HEK293 (cell line): ENCODE measurements around the gene ZBTB20.

Experiments used
- CTCF ChIA-PET: fragments of 350-600 bp; formaldehyde crosslinking; extraction: SDS; loops from one replicate; lab custom pipeline; 2021; ENCODE audit warnings: antibody characterized with exemption; lab: Yijun Ruan, JAX
- POLR2A ChIA-PET: fragments of 300-600 bp; formaldehyde crosslinking; extraction: SDS; loops from one replicate; lab custom pipeline; 2020; ENCODE audit warnings: antibody characterized with exemption, inconsistent platforms; lab: Yijun Ruan, JAX
- H3K27ac ChIP-seq: fragments of 200-500 bp; sonication (Bioruptor generic); 2 replicates; pipeline ENCODE4 v1.5.1; 2014; ENCODE audit warnings: low read depth, low read length, control low read depth, inconsistent platforms; ENCODE audit errors: extremely low read depth
- H3K36me3 ChIP-seq, 2 experiments: fragments of 200-500 bp in 1 of 2; sonication (Bioruptor generic) in 1 of 2; 1 replicate in 1 of 2; 2 replicates in 1 of 2; pipeline ENCODE4 v1.5.1; 2014 to 2017; ENCODE audit warnings: inconsistent platforms in 2 of 2, low read length in 2 of 2; ENCODE audit not compliant: control insufficient read depth in 2 of 2, insufficient read depth in 1 of 2
- H3K4me1 ChIP-seq: fragments of 200-500 bp; sonication (Bioruptor generic); 2 replicates; pipeline ENCODE4 v1.5.1; 2014; ENCODE audit warnings: mild to moderate bottlenecking, low read length, inconsistent platforms; ENCODE audit not compliant: control insufficient read depth, insufficient read depth
- H3K4me3 ChIP-seq: 2 replicates; pipeline ENCODE4 v1.5.1; 2011; ENCODE audit warnings: low read depth, mild to moderate bottlenecking, control low read depth, low read length, moderate library complexity
- H3K9me3 ChIP-seq: fragments of 200-500 bp; sonication (Bioruptor generic); 2 replicates; pipeline ENCODE4 v1.5.1; 2014; ENCODE audit warnings: low read depth, low read length, inconsistent platforms; ENCODE audit not compliant: control insufficient read depth, insufficient read depth
- GLIS1 ChIP-seq: fragments of 450-650 bp; formaldehyde crosslinking; IDR thresholded peaks from 2 replicates; pipeline ENCODE4 v1.5.1; 2016; ENCODE audit warnings: missing biosample characterization, missing genetic modification characterization
- GLIS2 ChIP-seq: fragments of 450-650 bp; formaldehyde crosslinking; IDR thresholded peaks from 2 replicates; pipeline ENCODE4 v1.5.1; 2016; ENCODE audit warnings: missing biosample characterization, missing genetic modification characterization
- HIC1 ChIP-seq: fragments of 450-650 bp; formaldehyde crosslinking; IDR thresholded peaks from 2 replicates; pipeline ENCODE4 v1.5.1; 2016; ENCODE audit warnings: missing biosample characterization, missing genetic modification characterization
- KLF9 ChIP-seq: fragments of 450-650 bp; formaldehyde crosslinking; IDR thresholded peaks from 2 replicates; pipeline ENCODE4 v1.5.1; 2016; ENCODE audit warnings: missing biosample characterization, missing genetic modification characterization, low read depth
- REST ChIP-seq: fragments of 450-650 bp; formaldehyde crosslinking; IDR thresholded peaks from 2 replicates; pipeline ENCODE4 v1.5.1; 2016; ENCODE audit warnings: missing biosample characterization, missing genetic modification characterization
- ZEB2 ChIP-seq: fragments of 450-650 bp; formaldehyde crosslinking; IDR thresholded peaks from 2 replicates; pipeline ENCODE4 v1.5.1; 2016; ENCODE audit warnings: missing biosample characterization, missing genetic modification characterization
- ZIC2 ChIP-seq: fragments of 450-650 bp; formaldehyde crosslinking; IDR thresholded peaks from 2 replicates; pipeline ENCODE4 v1.5.1; 2016; ENCODE audit warnings: missing biosample characterization, missing genetic modification characterization
- ZNF148 ChIP-seq: fragments of 450-650 bp; formaldehyde crosslinking; IDR thresholded peaks from 2 replicates; pipeline ENCODE4 v1.5.0; 2017; ENCODE audit warnings: missing biosample characterization, missing genetic modification characterization, borderline replicate concordance
- ZNF211 ChIP-seq: fragments of 450-650 bp; formaldehyde crosslinking; IDR thresholded peaks from 2 replicates; pipeline ENCODE4 v1.5.1; 2016; ENCODE audit warnings: low read depth, missing biosample characterization, missing genetic modification characterization
- ZNF248 ChIP-seq: fragments of 450-650 bp; formaldehyde crosslinking; IDR thresholded peaks from 2 replicates; pipeline ENCODE4 v1.5.1; 2017; ENCODE audit warnings: missing biosample characterization, missing genetic modification characterization
- ZNF280D ChIP-seq: fragments of 450-650 bp; formaldehyde crosslinking; IDR thresholded peaks from 2 replicates; pipeline ENCODE4 v1.5.1; 2016; ENCODE audit warnings: missing biosample characterization, missing genetic modification characterization
- ZNF341 ChIP-seq: fragments of 450-650 bp; formaldehyde crosslinking; IDR thresholded peaks from 2 replicates; pipeline ENCODE4; 2016; ENCODE audit warnings: low read depth, missing biosample characterization, missing genetic modification characterization
- ZNF362 ChIP-seq: fragments of 450-650 bp; formaldehyde crosslinking; IDR thresholded peaks from 2 replicates; pipeline ENCODE4 v1.5.1; 2016; ENCODE audit warnings: missing biosample characterization, missing genetic modification characterization
- ZNF398 ChIP-seq: fragments of 450-650 bp; formaldehyde crosslinking; IDR thresholded peaks from 2 replicates; pipeline ENCODE4 v1.5.1; 2017; ENCODE audit warnings: missing biosample characterization, missing genetic modification characterization
- ZNF416 ChIP-seq: fragments of 450-650 bp; formaldehyde crosslinking; IDR thresholded peaks from 2 replicates; pipeline ENCODE4 v1.5.1; 2016; ENCODE audit warnings: missing biosample characterization, missing genetic modification characterization
- ZNF580 ChIP-seq: fragments of 450-650 bp; formaldehyde crosslinking; IDR thresholded peaks from 2 replicates; pipeline ENCODE4 v1.5.1; 2016; ENCODE audit warnings: missing biosample characterization, missing genetic modification characterization
- ZNF624 ChIP-seq: fragments of 450-650 bp; formaldehyde crosslinking; IDR thresholded peaks from 2 replicates; pipeline ENCODE4 v1.5.1; 2017; ENCODE audit warnings: missing biosample characterization, missing genetic modification characterization
- ZNF692 ChIP-seq: fragments of 450-650 bp; formaldehyde crosslinking; IDR thresholded peaks from 2 replicates; pipeline ENCODE4 v1.5.1; 2016; ENCODE audit warnings: missing biosample characterization, missing genetic modification characterization
- ZNF76 ChIP-seq: fragments of 450-650 bp; formaldehyde crosslinking; IDR thresholded peaks from 2 replicates; pipeline ENCODE4; 2016; ENCODE audit warnings: low read depth, missing biosample characterization, missing genetic modification characterization, borderline replicate concordance
- ZSCAN30 ChIP-seq: fragments of 450-650 bp; IDR thresholded peaks from 2 replicates; pipeline ENCODE4 v1.5.1; 2018; ENCODE audit warnings: missing biosample characterization, mild to moderate bottlenecking, missing genetic modification characterization, moderate library complexity

Gene ZBTB20

GRCh38 chr3:114650808-114651207 lies 496.3 kb downstream of the ZBTB20 start (continued):
- no peak for TF ChIP-seq ZNF398 (tag by site-specific recombination)
- no peak for TF ChIP-seq ZNF211 (tag by site-specific recombination)
- no peak for TF ChIP-seq GLIS1 (tag by site-specific recombination)
- TF ChIP-seq GLIS2 (tag by site-specific recombination), result no peak
- no peak for TF ChIP-seq ZNF148 (tag by site-specific recombination)

GRCh38 chr3:114649331-114649730 lies 497.8 kb downstream of the ZBTB20 start:
- POLR2A ChIA-PET, result no interaction called here
- TF ChIP-seq ZNF76 (tag by site-specific recombination) (no peak), ZNF624 (no peak), KLF9 (no peak), ZSCAN30 (no peak), REST (tag by site-specific recombination) (no peak), ZNF341 (tag by site-specific recombination) (no peak), ZNF580 (tag by site-specific recombination) (no peak), HIC1 (tag by site-specific recombination) (no peak), ZNF280D (tag by site-specific recombination) (no peak), ZNF692 (no peak), ZEB2 (tag by site-specific recombination) (no peak), ZNF416 (tag by site-specific recombination) (no peak), ZIC2 (tag by site-specific recombination) (no peak), ZNF362 (tag by site-specific recombination) (no peak), ZNF248 (no peak)

More at GRCh38 chr3:114649331-114649730, 497.8 kb downstream of the ZBTB20 start:
- H3K27ac ChIP-seq, result no peak overlapping the region
- H3K9me3 ChIP-seq, result no peaks in the 10 kb centered on the region
- H3K36me3 ChIP-seq, result no peaks in the 10 kb centered on the region
- CTCF ChIA-PET, result no interaction called here
- H3K4me3 ChIP-seq, result no peak overlapping the region
- no peaks in the 10 kb centered on the region for H3K4me1 ChIP-seq
